IPS-20b (cell line): ENCODE results near the gene ARL5C.
A peak's percentile ranks its signal among the peaks of the same experiment; 100 is the strongest.
"Not testable (repeated sequence)": the region's sequence is repeated elsewhere in the genome, so short reads cannot be mapped to it uniquely, and the experiment has no call there.

ENCODE experiments used
- H3K27ac ChIP-seq: one replicate; pipeline ENCODE4 v1.5.1; 2013; ENCODE audit warnings: low read length
- H3K27me3 ChIP-seq: 2 replicates; pipeline ENCODE4 v1.6.1; 2013; ENCODE audit warnings: mild to moderate bottlenecking, low read length, inconsistent platforms; ENCODE audit not compliant: insufficient read depth
- H3K36me3 ChIP-seq: 2 replicates; pipeline ENCODE4 v1.6.1; 2013; ENCODE audit warnings: low read depth, mild to moderate bottlenecking, inconsistent platforms, low read length, moderate library complexity; ENCODE audit not compliant: insufficient read depth
- H3K4me1 ChIP-seq: 2 replicates; pipeline ENCODE4 v1.6.1; 2013; ENCODE audit warnings: mild to moderate bottlenecking, control low read depth, inconsistent platforms, low read length, moderate library complexity; ENCODE audit not compliant: insufficient read depth
- H3K4me3 ChIP-seq: 2 replicates; pipeline ENCODE4 v1.5.1; 2013; ENCODE audit warnings: mild to moderate bottlenecking, low read length, inconsistent platforms
- H3K9ac ChIP-seq: 2 replicates; pipeline ENCODE4 v1.6.1; 2013; ENCODE audit warnings: low read depth, mild to moderate bottlenecking, inconsistent platforms, low read length, moderate library complexity
- H3K9me3 ChIP-seq: 2 replicates; pipeline ENCODE4 v1.6.1; 2013; ENCODE audit warnings: mild to moderate bottlenecking, low read depth, low read length, inconsistent platforms; ENCODE audit not compliant: insufficient read depth

The ARL5C gene

GRCh38 chr17:39173526-39174274 is 7.7 kb upstream of the ARL5C start:
- H3K4me1 ChIP-seq, result no peaks in the 10 kb centered on the region; the same call in 1 of the 2 replicates
- H3K9ac ChIP-seq, result no peak overlapping the region
- H3K9me3 ChIP-seq, result no peaks in the 10 kb centered on the region
- H3K36me3 ChIP-seq, result peaks cover 21% of the 10 kb centered on the region
- H3K27me3 ChIP-seq, result peaks cover 5% of the 10 kb centered on the region; the same call in 1 of the 2 replicates
- H3K4me3 ChIP-seq, result no peak overlapping the region
- H3K27ac ChIP-seq, result no peak overlapping the region

GRCh38 chr17:39173080-39173479 is 7.1 kb upstream of the ARL5C start:
- H3K4me1 ChIP-seq, result no peaks in the 10 kb centered on the region; the same call in 1 of the 2 replicates
- no peak overlapping the region for H3K27ac ChIP-seq
- no peak overlapping the region for H3K9ac ChIP-seq
- no peaks in the 10 kb centered on the region for H3K9me3 ChIP-seq
- peaks cover 5% of the 10 kb centered on the region; the same call in 1 of the 2 replicates for H3K27me3 ChIP-seq
- no peak overlapping the region for H3K4me3 ChIP-seq
- H3K36me3 ChIP-seq, result peaks cover 18% of the 10 kb centered on the region

- Histone ChIP-seq H3K4me1 (no peaks in the 10 kb centered on the region), H3K36me3 (peaks cover 10% of the 10 kb centered on the region), H3K27me3 (peaks cover 12% of the 10 kb centered on the region), H3K9me3 (no peaks in the 10 kb centered on the region), H3K4me3 (no peak overlapping the region), H3K9ac (no peak overlapping the region), H3K27ac (no peak overlapping the region)
Observed at GRCh38 chr17:39171933-39172332, 6.0 kb upstream of the ARL5C start.

- Histone ChIP-seq H3K9ac (no peak overlapping the region), H3K4me1 (no peaks in the 10 kb centered on the region), H3K4me3 (no peak overlapping the region), H3K27ac (no peak overlapping the region), H3K27me3 (peaks cover 25% of the 10 kb centered on the region), H3K9me3 (no peaks in the 10 kb centered on the region), H3K36me3 (no peaks in the 10 kb centered on the region)
Observed at GRCh38 chr17:39170558-39170957, 4.6 kb upstream of the ARL5C start.

GRCh38 chr17:39170109-39170508 is 4.1 kb upstream of the ARL5C start:
- Histone ChIP-seq H3K4me1 (no peaks in the 10 kb centered on the region), H3K36me3 (no peaks in the 10 kb centered on the region), H3K4me3 (no peak overlapping the region), H3K9me3 (no peaks in the 10 kb centered on the region), H3K27ac (no peak overlapping the region), H3K9ac (no peak overlapping the region), H3K27me3 (peaks cover 30% of the 10 kb centered on the region)

- H3K27ac ChIP-seq, result no peak overlapping the region
- H3K9me3 ChIP-seq, result no peaks in the 10 kb centered on the region
- no peak overlapping the region for H3K9ac ChIP-seq
- no peak overlapping the region for H3K4me3 ChIP-seq
- H3K27me3 ChIP-seq, result peaks cover 36% of the 10 kb centered on the region
- no peaks in the 10 kb centered on the region for H3K4me1 ChIP-seq
- H3K36me3 ChIP-seq, result no peaks in the 10 kb centered on the region
Observed at GRCh38 chr17:39169518-39169917, 3.6 kb upstream of the ARL5C start.

- no peak overlapping the region for H3K4me3 ChIP-seq
- H3K36me3 ChIP-seq, result no peaks in the 10 kb centered on the region
- H3K9ac ChIP-seq, result no peak overlapping the region
- H3K27ac ChIP-seq, result no peak overlapping the region
- H3K27me3 ChIP-seq, result peaks cover 40% of the 10 kb centered on the region
- no peaks in the 10 kb centered on the region for H3K4me1 ChIP-seq
- no peaks in the 10 kb centered on the region for H3K9me3 ChIP-seq
Observed at GRCh38 chr17:39169101-39169500, 3.1 kb upstream of the ARL5C start.

- H3K27ac ChIP-seq, H3K4me1 ChIP-seq, H3K9ac ChIP-seq, H3K36me3 ChIP-seq, H3K9me3 ChIP-seq, H3K4me3 ChIP-seq: not testable (repeated sequence)
- peaks cover 41% of the 10 kb centered on the region for H3K27me3 ChIP-seq
Observed at GRCh38 chr17:39168503-39168902, 2.5 kb upstream of the ARL5C start.

GRCh38 chr17:39167476-39167875 is 1.5 kb upstream of the ARL5C start:
- H3K27ac ChIP-seq, result no peak overlapping the region
- H3K9me3 ChIP-seq, result no peaks in the 10 kb centered on the region
- no peak overlapping the region for H3K9ac ChIP-seq
- H3K4me1 ChIP-seq, result no peaks in the 10 kb centered on the region
- H3K4me3 ChIP-seq, result no peak overlapping the region
- H3K36me3 ChIP-seq, result no peaks in the 10 kb centered on the region
- peaks cover 41% of the 10 kb centered on the region for H3K27me3 ChIP-seq

- Histone ChIP-seq H3K4me3 (0 out of 2 replicates have a peak overlapping the region, but pooled peaks have one; percentile 93), H3K27ac (no peak overlapping the region), H3K9me3 (no peaks in the 10 kb centered on the region), H3K4me1 (no peaks in the 10 kb centered on the region), H3K27me3 (peaks cover 41% of the 10 kb centered on the region), H3K36me3 (no peaks in the 10 kb centered on the region), H3K9ac (no peak overlapping the region)
Observed at GRCh38 chr17:39166437-39167335, 725 bp upstream of the ARL5C start.

GRCh38 chr17:39165178-39165840 is 652 bp downstream of the ARL5C start:
- peaks cover 41% of the 10 kb centered on the region for H3K27me3 ChIP-seq
- no peaks in the 10 kb centered on the region for H3K4me1 ChIP-seq
- H3K27ac ChIP-seq, result no peak overlapping the region
- peak overlapping the region; percentile 57; the same call in 1 of the 2 replicates for H3K9ac ChIP-seq
- no peaks in the 10 kb centered on the region for H3K36me3 ChIP-seq
- no peaks in the 10 kb centered on the region for H3K9me3 ChIP-seq
- peak overlapping the region; percentile 93 for H3K4me3 ChIP-seq
